GM19193 (cell line): Measurements from ENCODE around the gene RRBP1.

Source experiments
- POLR2A ChIP-seq: IDR thresholded peaks from 4 replicates; pipeline ENCODE4 v1.6.1; 2011; ENCODE audit not compliant: insufficient read depth, insufficient read length; ENCODE audit errors: extremely low read depth

Gene RRBP1

GRCh38 chr20:17662333-17663039, 19.6 kb downstream of the RRBP1 start:
- TF ChIP-seq POLR2A = no peak

DNA sequence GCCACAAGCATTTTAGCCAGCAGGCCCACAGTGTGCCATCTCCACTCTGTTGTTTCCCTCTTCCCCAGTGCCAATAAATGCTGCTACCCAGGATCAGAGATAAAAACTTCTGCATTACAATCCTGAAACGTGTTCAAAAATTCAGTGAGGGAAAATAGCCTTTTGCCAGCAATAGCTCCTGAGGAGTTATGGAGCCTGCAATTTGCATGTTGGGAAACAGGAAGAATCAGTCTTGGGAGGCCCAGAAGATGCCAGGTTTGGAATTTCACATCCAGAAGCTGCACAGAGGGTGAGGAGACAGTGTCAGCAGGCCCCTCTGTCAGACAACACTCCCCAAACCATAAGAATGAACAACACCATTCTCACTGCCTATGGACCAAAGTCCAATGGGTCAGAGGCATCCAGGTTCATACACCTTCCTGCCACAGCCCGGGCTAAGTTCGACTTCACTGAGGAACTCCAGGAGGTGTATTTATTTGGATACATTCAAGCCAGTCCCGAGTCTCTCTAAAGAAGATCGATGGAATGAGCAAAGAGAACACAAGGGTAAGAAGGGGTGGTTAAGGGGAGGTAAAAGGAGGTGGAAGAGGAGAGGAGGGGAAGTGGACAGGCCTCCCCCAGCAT, 20.8 kb downstream of the RRBP1 start:
- no peak for TF ChIP-seq POLR2A

- TF ChIP-seq POLR2A = no peak
Measured at GRCh38 chr20:17660667-17661066, 21.4 kb downstream of the RRBP1 start.

DNA sequence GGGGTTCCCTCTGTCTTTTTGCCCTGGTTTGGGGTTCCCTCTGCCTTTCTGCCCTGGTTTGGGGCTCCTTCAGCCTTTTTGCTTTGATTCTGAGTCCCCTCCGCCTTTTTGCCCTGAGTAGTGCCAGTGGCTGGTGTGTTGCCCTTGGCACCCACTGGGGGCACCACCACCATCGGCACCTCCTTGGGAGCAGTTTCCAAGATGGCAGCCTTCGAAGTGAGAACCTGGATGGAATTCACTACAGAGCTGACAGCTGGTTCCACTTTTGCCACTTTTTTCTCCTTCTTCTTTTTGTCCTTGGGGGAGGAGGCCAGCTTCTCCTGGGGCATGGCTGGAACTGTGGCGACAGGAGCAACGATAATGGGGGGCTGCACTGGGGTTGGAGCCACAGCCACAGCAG, 22.2 kb downstream of the RRBP1 start:
- no peak for TF ChIP-seq POLR2A

DNA sequence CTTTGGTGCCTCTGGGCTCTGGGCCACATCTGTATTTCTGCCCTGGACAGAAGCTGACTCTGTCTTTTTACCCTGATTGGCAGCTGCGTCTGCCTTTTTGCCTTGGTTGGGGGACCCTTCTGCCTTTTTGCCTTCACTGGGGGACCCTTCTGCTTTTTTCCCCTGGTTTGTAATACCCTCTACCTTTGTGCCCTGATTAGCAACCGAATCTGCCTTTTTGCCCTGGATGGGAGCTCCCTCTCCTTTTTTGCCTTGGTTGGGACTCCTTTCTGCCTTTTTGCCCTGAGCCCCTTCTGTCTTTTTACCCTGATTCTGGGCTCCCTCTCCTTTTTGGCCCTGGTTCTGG, 23.4 kb downstream of the RRBP1 start:
- TF ChIP-seq POLR2A = no peak

- TF ChIP-seq POLR2A = no peak
Measured at GRCh38 chr20:17657898-17658647, 24.0 kb downstream of the RRBP1 start.

DNA sequence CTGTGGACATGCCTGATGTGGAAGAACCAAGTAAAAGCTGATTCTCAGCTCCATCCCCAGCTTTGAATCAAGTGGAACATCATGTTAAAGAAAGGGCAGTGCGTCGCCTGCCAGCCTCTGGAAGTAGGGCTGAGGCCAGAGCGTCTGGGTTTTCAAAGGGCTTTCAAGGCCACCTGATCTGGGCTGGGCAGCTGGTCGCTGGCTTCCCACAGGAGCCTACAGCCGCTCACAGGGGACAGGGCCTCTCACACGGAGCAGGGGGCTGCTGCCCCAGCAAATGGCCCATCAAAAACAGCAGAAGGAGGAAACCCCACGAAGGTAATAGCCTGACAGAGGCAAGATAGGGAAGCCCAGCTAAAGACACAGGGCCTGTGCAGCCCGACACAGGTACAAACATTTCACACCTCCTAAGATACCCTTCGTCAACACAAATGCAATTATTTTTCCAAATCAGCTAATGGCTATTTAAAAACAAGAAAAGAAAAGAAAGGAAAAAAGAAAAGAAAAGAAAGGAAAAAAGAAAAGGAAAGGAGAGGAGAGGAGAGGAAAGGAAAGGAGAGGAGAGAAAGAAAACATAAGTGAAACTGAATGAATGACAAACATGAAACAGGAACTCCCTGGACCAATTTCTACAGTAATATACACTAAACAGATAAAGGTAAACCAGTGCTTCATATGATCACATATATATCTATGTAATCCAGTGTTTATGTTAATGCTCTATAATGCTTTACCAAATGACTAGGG, 24.8 kb downstream of the RRBP1 start:
- no peak for TF ChIP-seq POLR2A

GRCh38 chr20:17655865-17656479, 26.1 kb downstream of the RRBP1 start:
- no peak for TF ChIP-seq POLR2A

DNA sequence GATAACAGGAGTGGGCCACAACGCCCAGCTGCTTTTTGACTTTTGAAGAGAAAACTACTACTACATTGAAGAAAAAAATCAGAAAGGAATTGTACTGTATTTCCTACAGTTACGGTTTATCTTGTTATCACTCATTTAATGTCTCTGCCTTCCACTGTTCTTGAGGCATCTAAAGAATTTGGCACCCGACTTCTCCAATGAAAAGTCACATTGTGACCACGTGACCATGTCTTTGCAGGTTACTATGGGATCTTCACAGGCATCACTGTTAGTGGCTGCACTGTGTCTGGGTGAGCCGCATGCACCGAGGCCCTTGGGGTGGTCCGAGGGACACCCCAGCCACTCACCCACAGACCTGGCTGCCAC, 26.8 kb downstream of the RRBP1 start:
- TF ChIP-seq POLR2A = no peak

GRCh38 chr20:17654649-17655285, 27.3 kb downstream of the RRBP1 start:
- TF ChIP-seq POLR2A = no peak

- TF ChIP-seq POLR2A = no peak
Measured at GRCh38 chr20:17653835-17654648, 28.0 kb downstream of the RRBP1 start.

- TF ChIP-seq POLR2A = no peak
Measured at GRCh38 chr20:17652411-17652810, 29.6 kb downstream of the RRBP1 start.

DNA sequence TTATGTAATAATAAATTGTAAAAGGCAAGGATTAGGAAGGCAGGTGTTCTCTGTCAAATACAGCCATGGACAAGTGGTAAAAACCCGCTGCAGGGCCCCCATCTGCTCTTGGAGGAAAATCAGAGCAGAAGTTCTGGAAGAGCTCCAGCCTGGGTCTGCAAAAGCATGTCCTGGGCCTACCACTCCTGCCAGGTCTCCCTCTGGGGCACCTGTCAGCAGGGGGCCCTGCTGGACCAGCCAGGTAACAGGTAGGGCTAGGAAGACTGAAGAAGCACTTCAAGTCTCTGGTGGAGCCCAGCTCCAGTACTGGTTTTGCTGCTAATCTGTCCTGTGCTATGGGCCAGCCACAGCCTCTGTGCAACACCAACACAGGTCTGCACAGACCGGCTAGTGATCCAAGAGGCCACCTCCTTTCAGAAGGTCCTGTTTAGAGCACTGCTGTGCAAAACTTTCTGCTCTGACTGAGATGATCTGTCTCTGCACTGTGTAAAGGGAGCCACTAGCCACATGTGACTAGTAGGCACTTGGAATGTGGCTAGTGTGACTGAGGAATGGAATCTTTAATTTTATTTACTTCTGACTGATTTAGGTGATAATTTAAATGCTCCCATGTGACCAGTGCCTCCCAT, 30.2 kb downstream of the RRBP1 start:
- no peak for TF ChIP-seq POLR2A
